ENCODE results near the gene WIZ.
A peak's percentile ranks its signal among the peaks of the same experiment; 100 is the strongest.
"Not testable (repeated sequence)": the region's sequence is repeated elsewhere in the genome, so short reads cannot be mapped to it uniquely, and the experiment has no call there.

WIZ gene

GRCh38 chr19:15428956-15429824, 20.6 kb downstream of the WIZ start:
- DNase-seq (ENCODE audit: low read depth in 2 of 2), result no peak

- no peak for DNase-seq (ENCODE audit: low read depth in 2 of 2)
Observed at GRCh38 chr19:15427991-15428471, 21.7 kb downstream of the WIZ start.

DNA sequence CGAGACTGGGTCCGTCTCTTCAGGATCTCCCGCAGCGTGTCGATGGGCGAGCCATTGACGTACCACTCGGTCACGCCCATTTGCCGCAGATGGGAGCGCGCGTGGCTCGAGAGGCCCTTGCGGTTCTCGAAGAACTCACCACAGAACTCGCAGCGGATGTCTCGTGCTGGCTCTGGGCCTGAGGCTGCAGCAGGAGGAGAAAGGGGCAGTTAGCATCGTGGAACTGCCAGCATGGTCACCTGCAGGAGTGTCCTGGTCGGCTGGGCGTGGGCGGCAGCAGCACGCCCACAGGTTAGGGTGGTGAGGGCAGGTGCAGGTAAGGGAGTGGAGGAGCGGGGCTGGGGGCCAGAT, 22.4 kb downstream of the WIZ start:
- DNase-seq (ENCODE audit: low read depth in 2 of 2), result no peak

- DNase-seq (ENCODE audit: low read depth in 2 of 2), result no peak
Observed at GRCh38 chr19:15426485-15427349, 23.0 kb downstream of the WIZ start.

GRCh38 chr19:15425321-15425950, 24.3 kb downstream of the WIZ start:
- DNase-seq (ENCODE audit: low read depth in 2 of 2), result no peak

GRCh38 chr19:15424692-15425272, 25.0 kb downstream of the WIZ start:
- DNase-seq (ENCODE audit: low read depth in 2 of 2), result no peak

GRCh38 chr19:15424121-15424520, 25.6 kb downstream of the WIZ start:
- no peak for DNase-seq (ENCODE audit: low read depth in 2 of 2)

- DNase-seq (ENCODE audit: low read depth in 2 of 2), result no peak
Observed at GRCh38 chr19:15423130-15423529, 26.6 kb downstream of the WIZ start.

DNA sequence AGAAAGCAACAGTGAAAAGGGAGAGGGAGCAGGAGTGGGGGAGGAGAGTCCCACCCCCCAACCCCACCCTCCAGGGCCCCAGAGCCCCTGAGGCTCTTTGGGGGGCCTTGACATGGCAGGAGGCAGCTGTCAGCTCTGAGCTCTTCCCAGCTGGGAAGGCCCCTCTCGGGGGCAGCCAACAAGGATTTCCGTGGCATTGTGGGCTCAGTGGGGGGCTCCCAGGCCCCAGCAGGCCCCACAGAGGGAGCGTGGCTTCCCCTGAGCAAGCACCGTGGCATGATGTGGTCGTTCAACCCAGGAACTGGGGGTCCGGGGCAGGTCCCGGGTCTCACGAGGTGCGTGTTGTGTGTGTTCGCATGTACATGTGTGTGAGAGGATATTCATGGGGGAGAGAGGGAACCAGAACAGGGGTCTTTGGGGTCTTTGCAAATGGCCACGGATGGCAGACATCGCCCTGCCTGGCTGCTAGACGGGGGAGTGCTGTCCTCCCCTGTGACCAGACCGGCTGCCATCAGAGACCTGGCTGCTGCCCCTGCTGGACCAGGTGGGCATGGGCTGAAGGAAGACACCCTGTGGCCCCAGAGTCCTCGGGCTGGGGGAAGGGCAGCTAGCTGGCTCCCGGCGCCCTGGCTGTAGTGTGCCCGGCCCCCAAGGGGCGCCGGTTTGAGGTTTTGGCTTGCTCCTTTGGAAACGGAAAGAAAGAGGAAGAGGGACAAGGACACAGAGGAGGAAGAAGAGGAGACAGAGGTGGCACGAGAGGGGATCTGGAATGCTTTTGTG, 27.3 kb downstream of the WIZ start:
- no peak for DNase-seq (ENCODE audit: low read depth in 2 of 2)

GRCh38 chr19:15421721-15422260, 28.0 kb downstream of the WIZ start:
- no peak for DNase-seq (ENCODE audit: low read depth in 2 of 2)

DNA sequence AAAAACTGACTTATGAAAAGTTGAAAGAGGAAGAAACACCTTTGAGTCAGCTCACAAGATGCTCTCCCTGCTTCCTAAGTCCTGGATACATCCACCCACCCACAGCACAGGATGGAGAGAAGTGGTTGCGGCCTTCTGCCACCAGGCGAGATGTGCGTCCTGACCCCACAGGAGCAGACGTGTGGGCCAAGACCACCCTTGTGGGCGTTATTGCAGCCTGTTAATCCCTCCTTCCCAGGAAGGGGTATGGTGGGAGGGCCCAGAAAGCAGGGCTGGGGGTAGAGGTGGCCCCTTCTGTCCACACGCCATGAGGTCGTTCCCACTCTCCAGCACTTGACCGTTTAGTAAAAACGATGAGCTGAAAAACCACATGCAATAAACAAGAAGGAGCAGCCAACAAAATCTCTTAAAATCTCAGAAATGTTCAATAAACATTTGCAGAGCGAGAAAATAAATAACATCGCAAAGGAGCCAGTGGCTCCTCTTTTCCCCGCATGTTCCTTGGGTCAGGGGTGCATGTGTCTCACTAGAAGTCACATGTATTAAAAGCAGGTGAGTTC, 28.5 kb downstream of the WIZ start:
- DNase-seq (ENCODE audit: low read depth in 2 of 2), result no peak

- no peak for DNase-seq (ENCODE audit: low read depth in 2 of 2)
Observed at GRCh38 chr19:15419413-15420025, 30.2 kb downstream of the WIZ start.

GRCh38 chr19:15418579-15419412, 31.0 kb downstream of the WIZ start, which contains the start of gene AKAP8L:
Gene AKAP8L, minus strand, starts transcription at chr19:15418988. Its CDS starts 65 bp downstream, at chr19:15418923.
- DNase-seq (ENCODE audit: low read depth in 2 of 2), result peak; percentile 96 to 98

DNA sequence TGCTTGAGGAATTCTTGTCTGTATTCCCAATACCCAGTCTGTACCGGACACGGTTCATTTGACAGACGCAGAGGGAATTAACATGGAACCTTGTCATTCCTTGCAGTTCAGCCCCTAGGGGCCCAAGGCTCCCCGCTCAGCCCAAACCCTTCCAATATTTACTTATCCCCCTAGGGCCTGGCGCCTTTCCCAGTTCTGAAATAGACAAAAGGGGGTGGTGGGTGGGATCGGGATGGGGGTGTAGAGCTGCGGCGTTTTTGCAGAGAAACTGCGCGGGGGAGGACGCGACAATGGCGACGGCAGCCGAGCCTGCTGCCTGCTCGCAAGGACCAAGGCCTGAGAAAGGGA, 31.6 kb downstream of the WIZ start:
- no peak for DNase-seq (ENCODE audit: low read depth in 2 of 2)

GRCh38 chr19:15417699-15418098, 32.1 kb downstream of the WIZ start:
- DNase-seq (ENCODE audit: low read depth in 2 of 2), result no peak

DNA sequence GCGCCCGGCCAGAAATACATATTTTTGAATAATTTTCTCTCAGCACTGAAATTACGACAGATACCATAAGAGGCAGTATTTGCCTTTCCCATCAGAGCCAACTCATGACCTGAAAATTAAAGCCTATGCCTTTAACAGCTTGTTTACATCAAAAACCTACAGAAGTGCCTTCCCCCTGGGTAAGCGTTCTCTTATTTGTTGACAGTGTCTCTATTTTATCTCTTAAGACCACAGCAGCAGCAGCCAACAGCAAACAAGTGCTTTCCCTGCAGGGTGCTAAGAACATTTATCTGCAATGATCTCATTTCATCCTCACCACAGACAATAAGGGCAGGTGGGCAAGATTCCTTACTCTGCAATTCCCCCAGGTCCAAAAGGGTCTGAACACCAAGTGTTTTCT, 36.9 kb downstream of the WIZ start:
- no peak for DNase-seq (ENCODE audit: low read depth in 2 of 2)

GRCh38 chr19:15411351-15411750, 38.4 kb downstream of the WIZ start:
- not testable (repeated sequence) for DNase-seq (ENCODE audit: low read depth in 2 of 2)

GRCh38 chr19:15404780-15405211, 45.0 kb downstream of the WIZ start:
- no peak for DNase-seq (ENCODE audit: low read depth in 2 of 2)
